ENCODE results near the gene DNMBP. TPM values are rescaled to one million over a fixed set of nuclear protein-coding genes. Genes with fewer than 3 reads are reported as not detected.
A peak's percentile ranks its signal among the peaks of the same experiment; 100 is the strongest.

DNMBP gene
- total RNA-seq, 1 experiment from 2014 or later, result 13.8 TPM

DNA sequence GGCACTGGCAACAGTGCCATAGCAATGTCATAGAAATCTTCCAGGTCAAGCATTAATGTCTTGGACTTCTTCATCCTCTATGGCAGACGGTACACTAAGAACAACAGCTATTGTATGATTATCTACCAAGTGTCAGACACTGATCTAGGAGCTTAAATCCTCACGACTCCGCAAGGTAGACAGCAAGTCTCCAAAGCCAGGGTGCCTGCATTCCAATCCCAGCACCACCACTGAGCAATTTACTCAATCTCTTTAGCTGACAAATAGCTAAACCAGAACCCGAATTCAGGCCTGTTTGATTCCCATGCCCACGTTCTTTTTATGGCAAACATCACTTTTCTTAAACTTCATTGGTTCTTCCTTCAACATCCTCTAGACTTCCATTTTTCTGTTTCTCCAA lies 31.8 kb downstream of the DNMBP start:
- no peak overlapping the region for H3K4me3 ChIP-seq (ENCODE audit: low read length)
- no peaks in the 10 kb centered on the region for H3K9me3 ChIP-seq (ENCODE audit: low read length)
- peaks cover 88% of the 10 kb centered on the region for H3K4me1 ChIP-seq (ENCODE audit: low read length)
- H2AFZ ChIP-seq (ENCODE audit: low read length), result no peak overlapping the region
- H3K4me2 ChIP-seq (ENCODE audit: low read depth, low read length, poor library complexity, severe bottlenecking), result peak overlapping the region; percentile 46
- H3K9me2 ChIP-seq (replicated peaks; ENCODE audit: insufficient read depth, low read length), result no peaks in the 10 kb centered on the region
- no peaks in the 10 kb centered on the region for H4K20me1 ChIP-seq (ENCODE audit: insufficient read depth, low read depth, low read length)
- H3K27me3 ChIP-seq (ENCODE audit: low read length), result no peaks in the 10 kb centered on the region
- DNase-seq, result peak; percentile 35
- peaks cover 88% of the 10 kb centered on the region for H3K79me2 ChIP-seq (ENCODE audit: low read length)
- H3K27ac ChIP-seq (ENCODE audit: low read length), result peak overlapping the region; percentile 84
- no peaks in the 10 kb centered on the region for H3K36me3 ChIP-seq (ENCODE audit: insufficient read depth, low read length)
- no peak overlapping the region for H3K9ac ChIP-seq (ENCODE audit: low read length)

DNA sequence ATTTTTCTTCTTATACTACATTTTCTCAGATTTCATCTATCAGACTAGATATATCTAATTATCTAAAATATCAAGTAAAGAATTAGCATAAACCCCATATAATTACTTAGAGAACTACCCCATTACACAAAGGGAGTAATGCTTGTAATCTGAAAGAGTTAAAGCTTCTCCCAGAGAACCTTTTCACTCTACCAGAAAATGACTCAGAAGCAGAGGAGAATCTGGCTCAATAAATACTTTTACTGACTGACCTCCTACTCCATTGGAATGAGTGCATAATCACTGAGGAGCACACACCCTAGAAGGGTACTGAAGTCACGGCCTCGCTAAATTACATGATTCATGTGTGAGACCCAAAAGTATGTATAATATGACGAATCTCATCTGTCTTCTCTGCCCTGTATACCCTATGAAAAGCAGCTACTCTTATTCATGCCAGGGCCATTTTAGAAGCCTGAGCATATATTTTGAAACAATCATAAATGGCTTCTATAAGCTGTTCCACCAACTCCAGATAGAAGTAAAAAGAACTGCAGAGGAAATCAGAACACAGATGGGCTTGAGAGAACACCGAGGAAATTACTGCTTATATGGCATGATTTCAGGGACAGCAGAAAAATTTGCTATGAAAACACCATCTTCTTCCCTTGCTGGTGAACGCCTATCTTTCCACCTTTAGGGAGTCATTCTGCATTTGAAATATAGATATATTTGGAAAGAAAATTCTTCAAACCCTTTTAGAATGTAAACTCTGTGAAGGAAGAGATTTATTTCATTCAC lies 32.7 kb downstream of the DNMBP start:
- Histone ChIP-seq H3K27ac (ENCODE audit: low read length) (peak overlapping the region; percentile 84), H3K4me1 (ENCODE audit: low read length) (peaks cover 81% of the 10 kb centered on the region), H3K9me3 (ENCODE audit: low read length) (no peaks in the 10 kb centered on the region), H3K9me2 (replicated peaks; ENCODE audit: insufficient read depth, low read length) (no peaks in the 10 kb centered on the region), H2AFZ (ENCODE audit: low read length) (no peak overlapping the region), H3K4me3 (ENCODE audit: low read length) (peak overlapping the region; percentile 8; the same call in 1 of the 2 replicates), H3K79me2 (ENCODE audit: low read length) (peaks cover 95% of the 10 kb centered on the region), H3K4me2 (ENCODE audit: low read depth, low read length, poor library complexity, severe bottlenecking) (peak overlapping the region; percentile 46), H3K27me3 (ENCODE audit: low read length) (no peaks in the 10 kb centered on the region), H4K20me1 (ENCODE audit: insufficient read depth, low read depth, low read length) (no peaks in the 10 kb centered on the region), H3K9ac (ENCODE audit: low read length) (peak overlapping the region; percentile 39), H3K36me3 (ENCODE audit: insufficient read depth, low read length) (no peaks in the 10 kb centered on the region)
- DNase-seq, result peak; percentile 44

DNA sequence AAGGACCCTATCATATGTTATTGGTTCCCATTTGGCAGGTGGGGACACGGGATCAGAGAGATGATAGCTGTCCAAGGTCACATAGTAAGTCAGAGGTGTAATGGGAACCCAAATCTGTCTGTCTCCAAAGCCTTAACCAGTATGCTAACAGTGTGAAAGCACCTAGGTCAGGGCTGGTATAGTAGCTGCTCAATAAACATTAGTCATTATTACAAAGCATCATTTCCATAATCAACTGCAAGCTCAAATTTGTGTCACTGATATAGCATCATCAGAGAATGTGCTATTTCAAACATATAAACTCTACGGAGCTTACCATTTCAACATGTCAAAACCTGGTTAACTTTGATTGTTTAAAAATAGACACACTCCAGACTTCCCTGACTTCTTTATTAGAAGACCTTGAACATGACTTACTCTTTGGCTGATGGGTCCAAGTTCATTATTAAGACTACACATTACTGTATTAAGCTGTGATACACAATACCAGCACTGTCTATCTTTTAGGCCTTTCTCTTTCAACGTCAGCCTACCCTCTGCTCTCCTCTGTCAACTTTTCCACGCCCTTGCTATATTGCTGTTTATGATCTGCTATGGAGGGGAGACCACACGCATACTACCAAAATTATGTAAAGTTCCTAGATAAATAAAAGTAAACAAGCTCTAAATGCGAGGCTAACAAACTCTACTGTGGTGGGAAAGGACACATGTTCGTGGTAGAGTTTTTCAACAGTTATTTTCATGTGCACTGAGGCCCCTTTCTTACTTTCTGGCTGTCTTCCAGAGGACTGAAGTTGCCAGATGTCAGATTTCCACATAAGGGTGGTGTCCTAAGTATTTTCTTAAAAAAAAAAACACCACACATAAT lies 33.6 kb downstream of the DNMBP start:
- peaks cover 72% of the 10 kb centered on the region for H3K4me1 ChIP-seq (ENCODE audit: low read length)
- no peaks in the 10 kb centered on the region for H3K36me3 ChIP-seq (ENCODE audit: insufficient read depth, low read length)
- peak overlapping the region; percentile 84 for H3K27ac ChIP-seq (ENCODE audit: low read length)
- peak overlapping the region; percentile 34 for H3K9ac ChIP-seq (ENCODE audit: low read length)
- H4K20me1 ChIP-seq (ENCODE audit: insufficient read depth, low read depth, low read length), result no peaks in the 10 kb centered on the region
- H3K9me2 ChIP-seq (replicated peaks; ENCODE audit: insufficient read depth, low read length), result no peaks in the 10 kb centered on the region
- no peaks in the 10 kb centered on the region for H3K27me3 ChIP-seq (ENCODE audit: low read length)
- no peak overlapping the region for H2AFZ ChIP-seq (ENCODE audit: low read length)
- H3K4me3 ChIP-seq (ENCODE audit: low read length), result no peak overlapping the region
- peak overlapping the region; percentile 46 for H3K4me2 ChIP-seq (ENCODE audit: low read depth, low read length, poor library complexity, severe bottlenecking)
- H3K79me2 ChIP-seq (ENCODE audit: low read length), result peaks cover 90% of the 10 kb centered on the region
- peak; percentile 43 for DNase-seq
- no peaks in the 10 kb centered on the region for H3K9me3 ChIP-seq (ENCODE audit: low read length)

DNA sequence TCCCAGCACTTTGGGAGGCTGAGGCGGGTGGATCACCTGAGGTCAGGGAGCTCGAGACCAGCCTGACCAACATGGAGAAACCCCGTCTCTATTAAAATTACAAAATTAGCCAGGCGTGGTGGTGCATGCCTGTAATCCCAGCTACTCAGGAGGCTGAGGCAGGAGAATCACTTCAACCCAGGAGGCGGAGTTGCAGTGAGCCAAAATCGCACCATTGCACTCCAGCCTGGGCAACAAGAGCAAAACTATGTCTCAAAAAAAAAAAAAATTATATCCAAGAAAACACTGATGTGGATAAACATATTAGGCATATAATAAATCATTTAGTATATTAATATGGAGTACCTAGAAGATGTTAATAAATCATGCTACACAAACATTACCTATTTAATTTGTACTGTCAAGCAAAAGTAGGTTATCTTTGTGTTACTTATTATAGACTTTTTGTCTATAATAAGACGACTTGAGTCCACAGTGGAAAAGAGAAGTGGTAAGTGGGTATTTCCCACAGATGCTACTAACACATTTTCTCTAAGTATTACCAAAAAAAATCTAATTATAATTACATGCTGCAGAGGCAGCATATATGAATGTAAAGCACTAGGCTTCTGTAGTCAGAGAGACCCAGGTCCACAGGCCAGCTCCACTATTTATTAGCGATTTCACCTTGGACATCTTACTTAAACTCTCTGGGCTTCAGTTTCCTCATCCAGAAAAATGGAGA lies 34.5 kb downstream of the DNMBP start:
- H3K27ac ChIP-seq (ENCODE audit: low read length), result peak overlapping the region; percentile 84
- no peak overlapping the region for H3K4me3 ChIP-seq (ENCODE audit: low read length)
- H3K36me3 ChIP-seq (ENCODE audit: insufficient read depth, low read length), result peaks cover 2% of the 10 kb centered on the region; the same call in 1 of the 2 replicates
- peaks cover 63% of the 10 kb centered on the region for H3K4me1 ChIP-seq (ENCODE audit: low read length)
- DNase-seq, result peak; percentile 41
- peaks cover 81% of the 10 kb centered on the region for H3K79me2 ChIP-seq (ENCODE audit: low read length)
- H3K4me2 ChIP-seq (ENCODE audit: low read depth, low read length, poor library complexity, severe bottlenecking), result peak overlapping the region; percentile 46
- H3K9me3 ChIP-seq (ENCODE audit: low read length), result no peaks in the 10 kb centered on the region
- H2AFZ ChIP-seq (ENCODE audit: low read length), result no peak overlapping the region
- peak overlapping the region; percentile 18; the same call in 1 of the 2 replicates for H3K9ac ChIP-seq (ENCODE audit: low read length)
- no peaks in the 10 kb centered on the region for H4K20me1 ChIP-seq (ENCODE audit: insufficient read depth, low read depth, low read length)
- no peaks in the 10 kb centered on the region for H3K27me3 ChIP-seq (ENCODE audit: low read length)
- no peaks in the 10 kb centered on the region for H3K9me2 ChIP-seq (replicated peaks; ENCODE audit: insufficient read depth, low read length)

DNA sequence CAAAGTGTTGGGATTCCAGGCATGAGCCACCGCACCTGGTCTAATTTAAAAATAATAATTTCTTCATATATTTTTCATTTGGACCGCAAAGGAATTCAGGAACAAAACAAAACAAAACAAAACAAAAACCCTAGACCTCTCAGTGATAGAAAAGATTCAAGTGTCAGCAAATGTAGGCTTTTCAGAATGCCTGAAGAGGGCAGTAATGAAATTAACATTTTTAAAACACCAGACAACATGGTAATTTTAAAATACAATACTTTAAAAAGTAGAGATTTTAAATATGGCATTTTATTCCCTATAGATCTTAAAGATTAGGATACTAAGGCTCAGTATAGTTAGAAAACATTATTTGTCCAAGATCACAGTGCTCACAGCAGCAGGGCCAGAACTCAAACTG lies 36.6 kb downstream of the DNMBP start:
- Histone ChIP-seq H3K4me3 (ENCODE audit: low read length) (no peak overlapping the region), H3K4me2 (ENCODE audit: low read depth, low read length, poor library complexity, severe bottlenecking) (no peak overlapping the region), H3K36me3 (ENCODE audit: insufficient read depth, low read length) (peaks cover 5% of the 10 kb centered on the region; the same call in 1 of the 2 replicates), H3K9ac (ENCODE audit: low read length) (no peak overlapping the region), H3K4me1 (ENCODE audit: low read length) (peaks cover 42% of the 10 kb centered on the region), H3K27me3 (ENCODE audit: low read length) (no peaks in the 10 kb centered on the region), H3K27ac (ENCODE audit: low read length) (peak overlapping the region; percentile 84; the same call in 1 of the 2 replicates), H3K9me3 (ENCODE audit: low read length) (no peaks in the 10 kb centered on the region), H3K9me2 (replicated peaks; ENCODE audit: insufficient read depth, low read length) (no peaks in the 10 kb centered on the region), H4K20me1 (ENCODE audit: insufficient read depth, low read depth, low read length) (no peaks in the 10 kb centered on the region), H2AFZ (ENCODE audit: low read length) (no peak overlapping the region), H3K79me2 (ENCODE audit: low read length) (peaks cover 64% of the 10 kb centered on the region)
- no peak for DNase-seq

DNA sequence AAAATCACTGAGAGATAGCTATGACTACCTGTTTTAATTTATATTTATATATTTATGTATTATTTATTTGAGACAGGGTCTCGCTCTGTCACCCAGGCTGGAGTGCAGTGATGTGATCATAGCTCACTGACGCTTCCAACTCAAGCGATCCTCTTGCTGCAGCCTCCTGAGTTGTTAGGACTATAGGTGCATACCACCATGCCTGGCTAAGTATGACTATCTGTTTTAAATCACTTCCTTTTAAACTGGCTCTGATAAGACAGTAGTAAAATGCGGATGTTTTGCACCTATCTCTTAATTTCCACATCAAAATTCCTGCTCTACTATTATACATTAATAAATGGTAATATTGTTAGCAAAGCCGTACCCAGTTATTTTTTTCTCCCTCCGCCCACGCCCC lies 41.8 kb downstream of the DNMBP start:
- Histone ChIP-seq H3K79me2 (ENCODE audit: low read length) (peaks cover 18% of the 10 kb centered on the region), H3K4me3 (ENCODE audit: low read length) (no peak overlapping the region), H3K9me3 (ENCODE audit: low read length) (no peaks in the 10 kb centered on the region), H3K9me2 (replicated peaks; ENCODE audit: insufficient read depth, low read length) (no peaks in the 10 kb centered on the region), H2AFZ (ENCODE audit: low read length) (no peak overlapping the region), H4K20me1 (ENCODE audit: insufficient read depth, low read depth, low read length) (no peaks in the 10 kb centered on the region), H3K4me1 (ENCODE audit: low read length) (no peaks in the 10 kb centered on the region), H3K27me3 (ENCODE audit: low read length) (no peaks in the 10 kb centered on the region), H3K4me2 (ENCODE audit: low read depth, low read length, poor library complexity, severe bottlenecking) (no peak overlapping the region), H3K27ac (ENCODE audit: low read length) (no peak overlapping the region), H3K9ac (ENCODE audit: low read length) (no peak overlapping the region), H3K36me3 (ENCODE audit: insufficient read depth, low read length) (peaks cover 5% of the 10 kb centered on the region; the same call in 1 of the 2 replicates)
- DNase-seq, result no peak

DNA sequence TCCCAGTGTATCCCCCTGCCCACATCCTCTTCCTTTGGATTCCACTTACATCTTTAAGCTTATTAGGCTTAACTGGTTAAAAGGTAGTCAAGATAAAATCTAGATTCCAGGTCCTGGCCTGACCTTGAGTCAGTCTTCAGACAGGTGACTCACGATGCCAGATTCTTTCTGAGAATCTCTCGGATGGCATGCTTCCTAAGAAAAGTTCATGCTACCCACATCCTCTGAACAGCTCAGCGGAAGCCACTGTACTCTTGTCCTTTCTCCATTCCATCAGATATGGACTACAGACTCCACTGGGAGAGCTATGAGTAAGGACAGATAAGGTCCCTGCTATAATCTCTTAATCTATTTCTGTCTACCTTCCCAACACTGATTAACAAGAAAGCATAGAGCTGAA lies 43.4 kb downstream of the DNMBP start:
- no peak for DNase-seq
- no peak overlapping the region for H3K4me3 ChIP-seq (ENCODE audit: low read length)
- H3K4me2 ChIP-seq (ENCODE audit: low read depth, low read length, poor library complexity, severe bottlenecking), result no peak overlapping the region
- no peaks in the 10 kb centered on the region for H3K4me1 ChIP-seq (ENCODE audit: low read length)
- H3K79me2 ChIP-seq (ENCODE audit: low read length), result peaks cover 6% of the 10 kb centered on the region; the same call in 1 of the 2 replicates
- no peak overlapping the region for H2AFZ ChIP-seq (ENCODE audit: low read length)
- H3K9me3 ChIP-seq (ENCODE audit: low read length), result no peaks in the 10 kb centered on the region
- no peaks in the 10 kb centered on the region for H3K27me3 ChIP-seq (ENCODE audit: low read length)
- H3K9ac ChIP-seq (ENCODE audit: low read length), result no peak overlapping the region
- H3K9me2 ChIP-seq (replicated peaks; ENCODE audit: insufficient read depth, low read length), result no peaks in the 10 kb centered on the region
- H3K27ac ChIP-seq (ENCODE audit: low read length), result no peak overlapping the region
- peaks cover 5% of the 10 kb centered on the region; the same call in 1 of the 2 replicates for H3K36me3 ChIP-seq (ENCODE audit: insufficient read depth, low read length)
- no peaks in the 10 kb centered on the region for H4K20me1 ChIP-seq (ENCODE audit: insufficient read depth, low read depth, low read length)

Measured in Karpas-422 (cell line).